PFSK-1 (cell line): ENCODE results near the gene ARAP1.

Experiments used
- FOXP2 ChIP-seq: optimal IDR thresholded peaks from 2 replicates; pipeline ENCODE3; 2011; ENCODE audit warnings: borderline replicate concordance, control low read depth, inconsistent platforms; ENCODE audit not compliant: insufficient read depth; ENCODE audit errors: extremely low read length, extremely low read depth
- POLR2AphosphoS5 ChIP-seq: IDR thresholded peaks from 2 replicates; pipeline ENCODE4 v1.6.1; 2012; ENCODE audit warnings: low read depth, mild to moderate bottlenecking, control low read depth, low read length, moderate library complexity
- SIN3A ChIP-seq: IDR thresholded peaks from 2 replicates; pipeline ENCODE4 v1.6.1; 2012; ENCODE audit warnings: mild to moderate bottlenecking, low read length, moderate library complexity, borderline replicate concordance; ENCODE audit not compliant: insufficient read depth
- TAF1 ChIP-seq: IDR thresholded peaks from 2 replicates; pipeline ENCODE4 v1.6.1; 2012; ENCODE audit warnings: low read length, control low read depth, borderline replicate concordance; ENCODE audit not compliant: insufficient read depth
- TF ChIP-seq, protein P1 (sequence below), 2 experiments: IDR thresholded peaks; 2 replicates each; pipeline versions ENCODE4 v1.6.1 to v1.8.0; 2011 to 2012; ENCODE audit warnings: low read depth in 2 of 2, low read length in 2 of 2, control low read depth in 1 of 2, inconsistent platforms in 1 of 2, mild to moderate bottlenecking in 1 of 2, moderate library complexity in 1 of 2; ENCODE audit not compliant: insufficient read depth in 1 of 2

The ARAP1 gene

DNA sequence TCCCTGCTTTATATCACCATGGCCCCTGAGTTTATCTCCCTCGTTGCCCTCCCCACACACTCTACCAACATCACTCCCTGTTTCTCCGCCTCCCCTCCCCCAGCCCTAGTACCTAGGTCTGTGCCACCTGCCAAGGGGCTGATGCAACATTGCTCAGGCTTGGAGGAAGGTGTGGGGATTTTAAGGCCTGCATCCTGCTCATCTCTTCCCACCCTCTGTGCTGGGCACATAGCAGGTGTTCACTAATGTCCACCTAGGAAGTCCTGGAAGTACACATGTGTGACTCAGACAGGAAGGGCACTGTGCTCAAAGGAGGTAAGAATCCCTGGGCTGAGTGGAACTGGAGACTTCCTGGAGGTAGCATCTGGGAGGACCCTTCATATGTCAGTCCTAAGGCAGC lies 115.0 kb downstream of the ARAP1 start:
- TF ChIP-seq SIN3A (no peak), POLR2AphosphoS5 (no peak), TAF1 (no peak), FOXP2 (no peak)
- TF ChIP-seq, protein P1, sequence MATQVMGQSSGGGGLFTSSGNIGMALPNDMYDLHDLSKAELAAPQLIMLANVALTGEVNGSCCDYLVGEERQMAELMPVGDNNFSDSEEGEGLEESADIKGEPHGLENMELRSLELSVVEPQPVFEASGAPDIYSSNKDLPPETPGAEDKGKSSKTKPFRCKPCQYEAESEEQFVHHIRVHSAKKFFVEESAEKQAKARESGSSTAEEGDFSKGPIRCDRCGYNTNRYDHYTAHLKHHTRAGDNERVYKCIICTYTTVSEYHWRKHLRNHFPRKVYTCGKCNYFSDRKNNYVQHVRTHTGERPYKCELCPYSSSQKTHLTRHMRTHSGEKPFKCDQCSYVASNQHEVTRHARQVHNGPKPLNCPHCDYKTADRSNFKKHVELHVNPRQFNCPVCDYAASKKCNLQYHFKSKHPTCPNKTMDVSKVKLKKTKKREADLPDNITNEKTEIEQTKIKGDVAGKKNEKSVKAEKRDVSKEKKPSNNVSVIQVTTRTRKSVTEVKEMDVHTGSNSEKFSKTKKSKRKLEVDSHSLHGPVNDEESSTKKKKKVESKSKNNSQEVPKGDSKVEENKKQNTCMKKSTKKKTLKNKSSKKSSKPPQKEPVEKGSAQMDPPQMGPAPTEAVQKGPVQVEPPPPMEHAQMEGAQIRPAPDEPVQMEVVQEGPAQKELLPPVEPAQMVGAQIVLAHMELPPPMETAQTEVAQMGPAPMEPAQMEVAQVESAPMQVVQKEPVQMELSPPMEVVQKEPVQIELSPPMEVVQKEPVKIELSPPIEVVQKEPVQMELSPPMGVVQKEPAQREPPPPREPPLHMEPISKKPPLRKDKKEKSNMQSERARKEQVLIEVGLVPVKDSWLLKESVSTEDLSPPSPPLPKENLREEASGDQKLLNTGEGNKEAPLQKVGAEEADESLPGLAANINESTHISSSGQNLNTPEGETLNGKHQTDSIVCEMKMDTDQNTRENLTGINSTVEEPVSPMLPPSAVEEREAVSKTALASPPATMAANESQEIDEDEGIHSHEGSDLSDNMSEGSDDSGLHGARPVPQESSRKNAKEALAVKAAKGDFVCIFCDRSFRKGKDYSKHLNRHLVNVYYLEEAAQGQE (IDR thresholded peaks at IDR 0.05; ENCODE audit: insufficient read depth in 1 of 2, low read depth in 2 of 2, low read length in 2 of 2): no peak

DNA sequence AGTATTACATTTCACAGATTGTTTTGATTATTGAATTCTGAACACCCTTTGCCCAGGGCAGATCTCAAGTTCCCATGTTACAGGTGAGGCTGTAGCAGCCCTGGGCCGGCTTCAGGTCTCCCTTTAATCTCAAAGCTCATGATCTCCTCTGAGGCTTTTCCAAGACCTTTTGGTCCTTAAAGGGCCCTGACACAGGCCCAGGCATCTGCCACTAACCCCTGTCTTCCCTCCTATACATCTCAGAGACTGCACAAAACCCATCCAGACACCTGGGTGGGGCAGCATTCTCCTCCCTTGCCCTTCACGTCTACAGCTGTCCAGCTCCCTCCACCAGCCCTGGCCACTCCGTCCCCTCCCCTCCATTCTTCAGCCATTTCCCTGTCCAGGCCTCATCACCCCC lies 115.8 kb downstream of the ARAP1 start:
- no peak for TF ChIP-seq POLR2AphosphoS5
- no peak for TF ChIP-seq TAF1
- TF ChIP-seq, protein P1 (IDR thresholded peaks at IDR 0.05; ENCODE audit: insufficient read depth in 1 of 2, low read depth in 2 of 2, low read length in 2 of 2): no peak
- no peak for TF ChIP-seq FOXP2
- TF ChIP-seq SIN3A: no peak

DNA sequence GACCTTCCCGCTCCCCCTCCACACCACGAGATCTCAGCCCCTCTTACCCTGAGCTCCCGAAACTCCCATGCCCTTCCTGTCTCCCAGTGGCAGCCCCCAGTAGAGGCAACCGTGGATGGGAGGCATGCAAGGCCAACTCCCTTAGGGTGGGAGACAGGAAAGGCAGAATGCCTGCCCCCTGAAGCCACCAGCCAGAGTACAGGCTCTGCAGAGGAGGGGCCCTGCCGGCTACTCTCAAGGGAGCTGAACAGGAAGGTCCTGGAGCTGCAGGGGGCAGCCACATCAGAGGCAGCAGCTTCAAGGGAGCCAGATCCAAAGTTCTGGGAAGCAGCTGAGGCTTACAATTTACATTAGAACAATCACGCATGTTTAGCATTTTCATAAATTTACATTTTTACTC lies 116.3 kb downstream of the ARAP1 start:
- no peak for TF ChIP-seq SIN3A
- TF ChIP-seq FOXP2: no peak
- no peak for TF ChIP-seq TAF1
- no peak for TF ChIP-seq POLR2AphosphoS5
- TF ChIP-seq, protein P1 (IDR thresholded peaks at IDR 0.05; ENCODE audit: insufficient read depth in 1 of 2, low read depth in 2 of 2, low read length in 2 of 2): no peak

DNA sequence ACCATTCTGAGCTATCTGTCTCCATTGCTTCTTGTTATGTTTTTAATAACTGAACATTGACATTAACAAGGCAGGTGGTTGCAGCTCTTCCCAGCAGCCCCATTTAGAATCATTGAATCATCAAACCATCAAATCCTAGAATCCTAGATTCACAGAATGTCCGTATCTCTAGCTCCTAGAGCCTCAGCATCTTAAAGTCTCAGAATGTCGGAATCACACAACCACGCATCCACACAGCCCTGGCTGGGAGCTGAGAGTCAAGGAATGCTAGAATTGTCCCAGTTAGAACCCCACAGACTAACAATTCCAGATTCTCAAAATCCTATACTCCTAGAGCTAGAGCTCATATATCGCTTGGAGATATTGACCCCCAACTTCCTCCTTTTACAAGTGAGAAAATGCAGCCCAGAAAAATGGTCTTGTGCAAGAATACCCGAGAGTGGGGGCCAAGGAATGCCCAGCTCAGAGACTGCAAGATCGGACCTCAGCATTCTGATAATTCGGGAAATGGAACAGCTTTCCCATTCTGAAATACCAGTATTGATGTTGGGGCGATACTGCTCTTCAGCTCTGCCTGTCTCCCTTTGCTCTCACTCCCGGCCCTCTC lies 116.8 kb downstream of the ARAP1 start:
- TF ChIP-seq POLR2AphosphoS5: no peak
- TF ChIP-seq FOXP2: no peak
- TF ChIP-seq, protein P1 (IDR thresholded peaks at IDR 0.05; ENCODE audit: insufficient read depth in 1 of 2, low read depth in 2 of 2, low read length in 2 of 2): no peak
- no peak for TF ChIP-seq TAF1
- no peak for TF ChIP-seq SIN3A
